Measurements from ENCODE around the gene AMOTL1. TPM values are rescaled to one million over a fixed set of nuclear protein-coding genes. Genes with fewer than 3 reads are reported as not detected.
A peak's percentile ranks its signal among the peaks of the same experiment; 100 is the strongest.

The AMOTL1 gene
- total RNA-seq, 1 donor from 2014 or later: 35.9 TPM

DNA sequence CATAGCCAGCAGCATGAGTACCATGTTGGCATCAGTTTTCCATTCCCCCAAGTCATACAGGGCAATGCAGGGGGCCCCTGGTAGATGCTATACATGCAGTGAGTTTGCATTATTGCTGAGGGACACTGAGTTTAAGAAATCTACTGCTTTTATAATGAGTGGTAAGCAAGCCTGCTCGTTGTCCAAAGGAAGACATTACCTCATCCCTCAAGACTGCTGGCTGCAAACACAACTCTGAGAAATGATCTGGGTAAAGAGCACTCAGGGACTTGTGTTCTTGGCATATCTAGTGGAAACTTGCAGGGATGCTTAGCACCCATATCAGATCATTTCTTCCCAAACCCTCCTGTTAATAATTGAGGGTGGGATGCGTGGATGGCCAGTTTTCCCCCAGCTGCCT lies 127.3 kb downstream of the AMOTL1 start:
- TF ChIP-seq, protein P1, sequence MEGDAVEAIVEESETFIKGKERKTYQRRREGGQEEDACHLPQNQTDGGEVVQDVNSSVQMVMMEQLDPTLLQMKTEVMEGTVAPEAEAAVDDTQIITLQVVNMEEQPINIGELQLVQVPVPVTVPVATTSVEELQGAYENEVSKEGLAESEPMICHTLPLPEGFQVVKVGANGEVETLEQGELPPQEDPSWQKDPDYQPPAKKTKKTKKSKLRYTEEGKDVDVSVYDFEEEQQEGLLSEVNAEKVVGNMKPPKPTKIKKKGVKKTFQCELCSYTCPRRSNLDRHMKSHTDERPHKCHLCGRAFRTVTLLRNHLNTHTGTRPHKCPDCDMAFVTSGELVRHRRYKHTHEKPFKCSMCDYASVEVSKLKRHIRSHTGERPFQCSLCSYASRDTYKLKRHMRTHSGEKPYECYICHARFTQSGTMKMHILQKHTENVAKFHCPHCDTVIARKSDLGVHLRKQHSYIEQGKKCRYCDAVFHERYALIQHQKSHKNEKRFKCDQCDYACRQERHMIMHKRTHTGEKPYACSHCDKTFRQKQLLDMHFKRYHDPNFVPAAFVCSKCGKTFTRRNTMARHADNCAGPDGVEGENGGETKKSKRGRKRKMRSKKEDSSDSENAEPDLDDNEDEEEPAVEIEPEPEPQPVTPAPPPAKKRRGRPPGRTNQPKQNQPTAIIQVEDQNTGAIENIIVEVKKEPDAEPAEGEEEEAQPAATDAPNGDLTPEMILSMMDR (IDR thresholded peaks at IDR 0.05; ENCODE audit: unreplicated experiment): no peak
- Mint-ChIP-seq H3K27ac (ENCODE audit: unreplicated experiment) (no peak overlapping the region), H3K36me3 (ENCODE audit: low read depth, unreplicated experiment) (peaks cover 3% of the 10 kb centered on the region), H3K27me3 (ENCODE audit: unreplicated experiment) (no peaks in the 10 kb centered on the region), H3K9me3 (ENCODE audit: unreplicated experiment) (no peaks in the 10 kb centered on the region), H3K4me1 (ENCODE audit: unreplicated experiment) (no peaks in the 10 kb centered on the region), H3K4me3 (ENCODE audit: unreplicated experiment) (no peak overlapping the region)
- no peak for DNase-seq (ENCODE audit: low spot score)

DNA sequence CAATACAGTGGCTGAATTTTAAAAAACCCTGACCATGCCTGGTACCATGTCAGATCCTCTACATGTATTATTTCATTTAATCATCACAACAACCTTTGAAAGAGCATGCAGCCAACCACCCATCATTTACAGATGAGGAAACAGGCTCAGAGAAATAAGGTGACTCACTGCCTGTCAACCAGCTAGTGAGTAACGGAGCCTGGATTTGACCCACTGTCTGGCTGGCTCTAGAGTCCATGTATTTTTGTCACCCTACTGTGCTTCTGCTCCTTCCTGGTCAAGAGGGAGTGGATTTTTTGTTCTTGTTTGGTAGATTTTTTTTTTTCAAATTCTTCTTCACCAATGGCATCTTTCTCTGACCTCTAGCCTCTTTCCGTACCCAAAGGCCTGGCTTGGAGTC lies 127.8 kb downstream of the AMOTL1 start:
- Mint-ChIP-seq H3K36me3 (ENCODE audit: low read depth, unreplicated experiment) (peaks cover 3% of the 10 kb centered on the region), H3K9me3 (ENCODE audit: unreplicated experiment) (no peaks in the 10 kb centered on the region), H3K27me3 (ENCODE audit: unreplicated experiment) (no peaks in the 10 kb centered on the region), H3K27ac (ENCODE audit: unreplicated experiment) (no peak overlapping the region), H3K4me3 (ENCODE audit: unreplicated experiment) (no peak overlapping the region), H3K4me1 (ENCODE audit: unreplicated experiment) (no peaks in the 10 kb centered on the region)
- no peak for DNase-seq (ENCODE audit: low spot score)
- TF ChIP-seq, protein P1 (IDR thresholded peaks at IDR 0.05; ENCODE audit: unreplicated experiment): no peak

DNA sequence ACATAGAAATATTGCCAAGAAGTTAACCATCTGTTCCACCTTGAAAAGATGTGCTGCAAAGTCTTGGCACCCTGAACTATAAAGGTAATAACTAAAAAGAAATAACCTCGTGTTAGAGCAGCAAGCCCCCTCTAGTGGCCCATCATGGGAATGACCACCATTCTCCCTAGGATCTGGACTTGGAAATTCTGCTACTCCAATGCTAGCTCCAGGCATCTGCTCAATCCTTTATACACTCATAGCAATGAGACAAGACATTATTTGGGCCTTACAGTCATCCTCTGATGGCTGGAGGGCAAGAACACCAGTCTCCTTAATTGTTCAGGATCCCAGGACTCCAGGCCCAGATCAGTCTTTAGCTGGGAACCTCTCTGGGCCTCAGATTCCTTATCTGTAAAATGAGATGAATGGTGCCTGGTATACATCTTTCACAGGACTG lies 129.2 kb downstream of the AMOTL1 start:
- TF ChIP-seq, protein P1 (IDR thresholded peaks at IDR 0.05; ENCODE audit: unreplicated experiment): peak; percentile 87
- Mint-ChIP-seq H3K27ac (ENCODE audit: unreplicated experiment) (no peak overlapping the region), H3K4me3 (ENCODE audit: unreplicated experiment) (no peak overlapping the region), H3K9me3 (ENCODE audit: unreplicated experiment) (no peaks in the 10 kb centered on the region), H3K27me3 (ENCODE audit: unreplicated experiment) (no peaks in the 10 kb centered on the region), H3K4me1 (ENCODE audit: unreplicated experiment) (no peaks in the 10 kb centered on the region), H3K36me3 (ENCODE audit: low read depth, unreplicated experiment) (peaks cover 7% of the 10 kb centered on the region)
- peak; percentile 42 for DNase-seq (ENCODE audit: low spot score)

DNA sequence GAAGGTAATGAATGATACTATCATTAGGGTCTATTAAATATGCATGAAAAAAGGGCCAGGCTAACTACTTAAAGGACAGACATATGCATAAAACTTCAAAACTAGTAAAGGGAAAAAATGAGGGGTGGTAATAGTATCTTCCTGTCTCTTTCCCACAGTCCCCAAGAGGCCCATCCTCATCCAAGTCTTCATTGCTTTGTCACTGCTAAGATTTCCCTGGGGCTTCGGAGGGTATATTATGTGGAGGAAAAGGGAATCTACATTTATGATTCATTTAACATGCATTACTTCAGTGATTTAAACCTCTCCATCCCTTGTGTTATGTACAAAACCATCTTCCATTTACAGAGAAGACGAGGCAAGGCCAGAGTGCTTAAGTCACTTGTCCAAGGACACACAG lies 139.1 kb downstream of the AMOTL1 start:
- Mint-ChIP-seq H3K27ac (ENCODE audit: unreplicated experiment) (no peak overlapping the region), H3K36me3 (ENCODE audit: low read depth, unreplicated experiment) (peaks cover 11% of the 10 kb centered on the region), H3K4me3 (ENCODE audit: unreplicated experiment) (no peak overlapping the region), H3K27me3 (ENCODE audit: unreplicated experiment) (peaks cover 2% of the 10 kb centered on the region), H3K4me1 (ENCODE audit: unreplicated experiment) (peaks cover 3% of the 10 kb centered on the region), H3K9me3 (ENCODE audit: unreplicated experiment) (no peaks in the 10 kb centered on the region)
- TF ChIP-seq, protein P1 (IDR thresholded peaks at IDR 0.05; ENCODE audit: unreplicated experiment): no peak
- no peak for DNase-seq (ENCODE audit: low spot score)

DNA sequence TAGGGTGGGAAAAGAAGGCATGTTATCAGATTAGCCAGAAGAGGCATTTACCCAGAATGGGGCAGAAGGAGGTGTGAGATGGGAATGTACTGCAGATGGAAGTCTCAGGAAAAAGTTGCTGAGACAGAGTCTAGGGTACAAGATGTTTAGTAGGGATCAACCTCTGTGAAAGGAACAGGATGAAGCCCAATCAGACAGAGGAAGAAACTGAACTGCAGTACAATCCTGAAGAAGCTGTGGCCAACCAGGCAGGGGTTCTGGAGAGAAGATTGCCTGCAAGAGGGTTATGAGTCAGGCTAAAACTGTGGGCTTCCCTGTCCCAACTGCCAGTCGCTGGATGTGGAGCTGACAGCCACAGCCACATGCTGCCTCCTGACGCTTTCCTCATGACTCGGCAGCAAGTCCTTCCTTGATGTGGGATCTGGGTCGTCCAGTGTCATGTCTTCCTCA lies 141.2 kb downstream of the AMOTL1 start:
- Mint-ChIP-seq H3K4me3 (ENCODE audit: unreplicated experiment) (no peak overlapping the region), H3K4me1 (ENCODE audit: unreplicated experiment) (peaks cover 3% of the 10 kb centered on the region), H3K9me3 (ENCODE audit: unreplicated experiment) (no peaks in the 10 kb centered on the region), H3K27ac (ENCODE audit: unreplicated experiment) (no peak overlapping the region), H3K36me3 (ENCODE audit: low read depth, unreplicated experiment) (peaks cover 9% of the 10 kb centered on the region), H3K27me3 (ENCODE audit: unreplicated experiment) (peaks cover 2% of the 10 kb centered on the region)
- TF ChIP-seq, protein P1 (IDR thresholded peaks at IDR 0.05; ENCODE audit: unreplicated experiment): no peak
- no peak for DNase-seq (ENCODE audit: low spot score)
